ENCODE results near the gene RUNX2. TPM values are rescaled to one million over a fixed set of nuclear protein-coding genes. Genes with fewer than 3 reads are reported as not detected.

The RUNX2 gene
- total RNA-seq, 2 experiments from 2014 or later: 0.27 to 0.44 TPM

DNA sequence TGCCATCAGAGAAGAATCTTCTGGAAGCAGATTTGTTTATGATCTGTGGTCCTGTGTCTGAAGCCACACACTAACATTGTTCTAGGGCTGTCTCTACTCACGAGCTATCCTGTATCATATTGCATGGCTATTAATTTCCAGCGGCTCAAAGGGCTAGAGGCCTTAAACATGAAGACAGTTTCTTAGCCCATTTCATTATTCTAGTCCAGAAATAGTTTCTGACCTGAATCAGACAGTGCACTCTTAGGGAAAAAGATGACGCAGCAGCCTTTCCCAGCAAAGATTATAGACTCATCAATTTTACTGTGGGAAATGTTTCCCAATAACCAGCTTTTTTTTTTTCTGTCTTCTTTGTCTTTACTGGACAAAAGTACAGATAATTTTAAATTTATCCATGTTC, 154.9 kb downstream of the RUNX2 start:
- BruUV-seq (replicated peaks): no TSS peak
- CTCF ChIA-PET (ENCODE audit: unreplicated experiment): no interaction called here
- no peaks in the 10 kb centered on the region for H3K36me3 ChIP-seq (ENCODE audit: insufficient read depth, low read length)
- H3K9me3 ChIP-seq (ENCODE audit: low read length): no peaks in the 10 kb centered on the region
- H3K9me2 ChIP-seq (ENCODE audit: insufficient read depth, low read length): no peaks in the 10 kb centered on the region
- H3K4me3 ChIP-seq (ENCODE audit: low read depth, low read length, poor library complexity, severe bottlenecking): no peak overlapping the region
- H3K4me2 ChIP-seq (ENCODE audit: low read length): no peak overlapping the region
- H3K4me1 ChIP-seq (ENCODE audit: insufficient read depth, low read length, poor library complexity, severe bottlenecking): no peaks in the 10 kb centered on the region
- no peak overlapping the region for H2AFZ ChIP-seq (ENCODE audit: low read length)
- POLR2A ChIA-PET: interaction anchor here (0.6 kb wide), 1 partner anchor 557 kb away, joined by 3 read pairs; no protein-coding TSS in a partner anchor
- DNase-seq (ENCODE audit: low spot score): no peak
- intact Hi-C loops (cut with micrococcal nuclease; ENCODE audit: unreplicated experiment): no loop called here
- H3K27ac ChIP-seq (ENCODE audit: low read depth, low read length, poor library complexity, severe bottlenecking): no peak overlapping the region
- TF ChIP-seq, protein P1, sequence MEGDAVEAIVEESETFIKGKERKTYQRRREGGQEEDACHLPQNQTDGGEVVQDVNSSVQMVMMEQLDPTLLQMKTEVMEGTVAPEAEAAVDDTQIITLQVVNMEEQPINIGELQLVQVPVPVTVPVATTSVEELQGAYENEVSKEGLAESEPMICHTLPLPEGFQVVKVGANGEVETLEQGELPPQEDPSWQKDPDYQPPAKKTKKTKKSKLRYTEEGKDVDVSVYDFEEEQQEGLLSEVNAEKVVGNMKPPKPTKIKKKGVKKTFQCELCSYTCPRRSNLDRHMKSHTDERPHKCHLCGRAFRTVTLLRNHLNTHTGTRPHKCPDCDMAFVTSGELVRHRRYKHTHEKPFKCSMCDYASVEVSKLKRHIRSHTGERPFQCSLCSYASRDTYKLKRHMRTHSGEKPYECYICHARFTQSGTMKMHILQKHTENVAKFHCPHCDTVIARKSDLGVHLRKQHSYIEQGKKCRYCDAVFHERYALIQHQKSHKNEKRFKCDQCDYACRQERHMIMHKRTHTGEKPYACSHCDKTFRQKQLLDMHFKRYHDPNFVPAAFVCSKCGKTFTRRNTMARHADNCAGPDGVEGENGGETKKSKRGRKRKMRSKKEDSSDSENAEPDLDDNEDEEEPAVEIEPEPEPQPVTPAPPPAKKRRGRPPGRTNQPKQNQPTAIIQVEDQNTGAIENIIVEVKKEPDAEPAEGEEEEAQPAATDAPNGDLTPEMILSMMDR (conservative IDR thresholded peaks at IDR 0.05; ENCODE audit: low read length): no peak
- no peak for TF ChIP-seq EZH2phosphoT487 (IDR thresholded peaks at IDR 0.05; ENCODE audit: borderline replicate concordance, low read depth, low read length)
- H4K20me1 ChIP-seq (ENCODE audit: insufficient read depth, low read length): no peaks in the 10 kb centered on the region
- H3K79me2 ChIP-seq (ENCODE audit: insufficient read depth, low read depth, low read length): no peaks in the 10 kb centered on the region

DNA sequence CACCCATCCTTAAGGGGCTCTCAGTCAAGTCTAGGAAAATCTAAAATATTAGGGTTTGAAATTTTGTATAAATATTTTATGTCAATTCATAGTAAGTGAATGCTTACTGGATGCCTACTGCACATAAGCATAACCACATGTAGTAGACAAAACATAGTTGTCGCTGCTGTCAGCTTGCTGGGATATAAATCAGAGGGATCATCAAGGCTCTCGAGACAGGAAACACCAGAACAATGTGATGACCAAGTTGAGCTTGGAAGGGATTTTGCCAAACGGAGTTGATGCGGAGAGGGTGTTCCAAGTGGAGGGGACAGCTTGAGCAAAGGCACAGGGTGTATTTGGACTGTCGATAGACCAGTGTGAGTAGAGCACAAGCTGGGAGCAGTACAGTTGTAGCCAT, 155.4 kb downstream of the RUNX2 start:
- Histone ChIP-seq H3K36me3 (ENCODE audit: insufficient read depth, low read length) (no peaks in the 10 kb centered on the region), H3K27ac (ENCODE audit: low read depth, low read length, poor library complexity, severe bottlenecking) (no peak overlapping the region), H3K4me1 (ENCODE audit: insufficient read depth, low read length, poor library complexity, severe bottlenecking) (no peaks in the 10 kb centered on the region), H3K9me3 (ENCODE audit: low read length) (no peaks in the 10 kb centered on the region), H3K4me3 (ENCODE audit: low read depth, low read length, poor library complexity, severe bottlenecking) (no peak overlapping the region), H3K4me2 (ENCODE audit: low read length) (no peak overlapping the region), H4K20me1 (ENCODE audit: insufficient read depth, low read length) (no peaks in the 10 kb centered on the region), H3K79me2 (ENCODE audit: insufficient read depth, low read depth, low read length) (no peaks in the 10 kb centered on the region), H3K9me2 (ENCODE audit: insufficient read depth, low read length) (no peaks in the 10 kb centered on the region), H2AFZ (ENCODE audit: low read length) (no peak overlapping the region)
- BruUV-seq (replicated peaks): no TSS peak
- CTCF ChIA-PET (ENCODE audit: unreplicated experiment): no interaction called here
- no peak for DNase-seq (ENCODE audit: low spot score)
- intact Hi-C loops (cut with micrococcal nuclease; ENCODE audit: unreplicated experiment): no loop called here
- TF ChIP-seq, protein P1 (conservative IDR thresholded peaks at IDR 0.05; ENCODE audit: low read length): no peak
- TF ChIP-seq EZH2phosphoT487 (IDR thresholded peaks at IDR 0.05; ENCODE audit: borderline replicate concordance, low read depth, low read length): no peak
- POLR2A ChIA-PET: no interaction called here

GRCh38 chr6:45486736-45487135, 158.6 kb downstream of the RUNX2 start:
- no peak for DNase-seq (ENCODE audit: low spot score)
- Histone ChIP-seq H3K4me2 (ENCODE audit: low read length) (no peak overlapping the region), H2AFZ (ENCODE audit: low read length) (no peak overlapping the region), H3K36me3 (ENCODE audit: insufficient read depth, low read length) (no peaks in the 10 kb centered on the region), H3K4me1 (ENCODE audit: insufficient read depth, low read length, poor library complexity, severe bottlenecking) (no peaks in the 10 kb centered on the region), H3K9me3 (ENCODE audit: low read length) (no peaks in the 10 kb centered on the region), H3K79me2 (ENCODE audit: insufficient read depth, low read depth, low read length) (no peaks in the 10 kb centered on the region), H4K20me1 (ENCODE audit: insufficient read depth, low read length) (no peaks in the 10 kb centered on the region), H3K27ac (ENCODE audit: low read depth, low read length, poor library complexity, severe bottlenecking) (no peak overlapping the region), H3K9me2 (ENCODE audit: insufficient read depth, low read length) (no peaks in the 10 kb centered on the region), H3K4me3 (ENCODE audit: low read depth, low read length, poor library complexity, severe bottlenecking) (no peak overlapping the region)
- intact Hi-C loops (cut with micrococcal nuclease; ENCODE audit: unreplicated experiment): no loop called here
- ChIA-PET POLR2A (no interaction called here), CTCF (ENCODE audit: unreplicated experiment) (no interaction called here)
- BruUV-seq (replicated peaks): no TSS peak
- no peak for TF ChIP-seq EZH2phosphoT487 (IDR thresholded peaks at IDR 0.05; ENCODE audit: borderline replicate concordance, low read depth, low read length)
- TF ChIP-seq, protein P1 (conservative IDR thresholded peaks at IDR 0.05; ENCODE audit: low read length): no peak

Data from OCI-LY7 (cell line).